ENCODE measurements around the gene LY6G5C. TPM values are rescaled to one million over a fixed set of nuclear protein-coding genes. Genes with fewer than 3 reads are reported as not detected.

LY6G5C gene
- total and polyA plus RNA-seq, 2 donors (not counting 3 experiments of a cell fraction or from before 2014, with no cell fraction given), result 8.2 to 11.4 TPM

GRCh38 chr6:31728767-31729514 is 48.1 kb upstream of the LY6G5C start, which contains the start of gene DDAH2:
Gene DDAH2, minus strand, starts transcription at chr6:31729299. Its CDS starts 138 bp downstream, at chr6:31729161.
- no peaks in the 10 kb centered on the region for H3K9me1 ChIP-seq (replicated peaks; ENCODE audit: control insufficient read depth, extremely low read depth, insufficient read depth, low read length)
- peak within 1 kb of the TSS; percentile 54 for H3K27ac ChIP-seq (ENCODE audit: insufficient read depth, low read depth, low read length)
- H4K20me1 ChIP-seq (replicated peaks; ENCODE audit: control insufficient read depth, extremely low read depth, insufficient read depth, low read length), result no peaks in the 10 kb centered on the region
- BruUV-seq (replicated peaks), result no TSS peak
- peaks cover 31% of the 10 kb centered on the region for H3K4me1 ChIP-seq (ENCODE audit: control insufficient read depth, extremely low read depth, insufficient read depth, low read length)
- intact Hi-C loops (cut with micrococcal nuclease) (loop anchor here (1.0 kb wide), 3 partner anchors 40 to 101 kb away; no protein-coding TSS in a partner anchor), dilution Hi-C loops (cut with MboI; ENCODE audit: extremely low pct_ligation_motif_present, low sequenced_read_pairs) (no loop called here)
- peak within 1 kb of the TSS; percentile 80 for H3K9ac ChIP-seq (replicated peaks; ENCODE audit: extremely low read depth, insufficient read depth, low read length)
- TF ChIP-seq GATA2 (IDR thresholded peaks at IDR 0.05; ENCODE audit: insufficient read depth, insufficient read length, low read depth, low read length), result no peak
- TF ChIP-seq CTCF (IDR thresholded peaks at IDR 0.05; ENCODE audit: extremely low read depth in 1 of 2, insufficient read depth in 1 of 2, low read depth in 1 of 2, low read length in 2 of 2), result peak in 1 of 2 donors; percentile 60
- FAIRE-seq (no peak), DNase-seq (ENCODE audit: low read depth, low spot score) (no peak)
- ChIA-PET POLR2A (interaction anchor here (1.0 to 2.2 kb wide), 5 partner anchors 11 to 98 kb away, joined by 3 to 14 read pairs (median 4); partner anchors contain the start of genes ABHD16A, HSPA1A, HSPA1B and HSPA1L), CTCF (interaction anchor here (0.8 to 5.4 kb wide), 20 partner anchors 9 to 223 kb away, joined by 3 to 42 read pairs (median 6); partner anchors contain the start of genes ABHD16A, HSPA1B, LSM2 and LY6G5C)
- H3K79me2 ChIP-seq (ENCODE audit: control insufficient read depth, insufficient read depth, low read length), result peaks cover 11% of the 10 kb centered on the region
- H3K36me3 ChIP-seq (ENCODE audit: control insufficient read depth in 2 of 2, extremely low read depth in 1 of 2, insufficient read depth in 2 of 2, low read length in 2 of 2), result peaks cover 19 to 36% of the 10 kb centered on the region in 2 experiments
- no peak within 1 kb of the TSS for H2AFZ ChIP-seq (ENCODE audit: low read depth, low read length)
- H3K4me3 ChIP-seq (replicated peaks in 1 of 3; ENCODE audit: insufficient read depth in 1 of 3, low read depth in 1 of 3, low read length in 3 of 3), result peak within 1 kb of the TSS; percentile 66 to 94 (median 70)
- H3K27me3 ChIP-seq (ENCODE audit: control insufficient read depth in 2 of 2, insufficient read depth in 2 of 2, low read length in 2 of 2), result no peaks in the 10 kb centered on the region
- no peaks in the 10 kb centered on the region for H3K9me3 ChIP-seq (replicated peaks; ENCODE audit: control insufficient read depth, insufficient read depth, low read length)
- peak within 1 kb of the TSS; percentile 73 for H3K4me2 ChIP-seq (ENCODE audit: insufficient read depth, low read length)

All from endothelial cell of umbilical vein (primary cell).